GM12864 (cell line): ENCODE results near the gene DOK1.

ENCODE experiments used
- DNase-seq: peaks from one replicate; pipeline ENCODE4 v3.0.0-alpha.2; 2011; ENCODE audit warnings: low read depth
- H3K4me3 ChIP-seq: 2 replicates; pipeline ENCODE4 v1.5.1; 2011; ENCODE audit warnings: mild to moderate bottlenecking, low read depth, low read length, control low read depth
- CTCF ChIP-seq: IDR thresholded peaks from 2 replicates; pipeline ENCODE4 v1.5.1; 2011; ENCODE audit warnings: low read depth, mild to moderate bottlenecking, moderate library complexity, low read length, control low read depth, inconsistent platforms; ENCODE audit errors: missing control alignments

DOK1 gene

GRCh38 chr2:74532222-74532621 lies 22.3 kb upstream of the DOK1 start:
- H3K4me3 ChIP-seq: no peak overlapping the region
- DNase-seq: no peak
- TF ChIP-seq CTCF: peak; percentile 29

GRCh38 chr2:74533464-74533863 lies 21.1 kb upstream of the DOK1 start:
- no peak overlapping the region for H3K4me3 ChIP-seq
- TF ChIP-seq CTCF: no peak

GRCh38 chr2:74534411-74534810 lies 20.1 kb upstream of the DOK1 start:
- no peak for DNase-seq
- H3K4me3 ChIP-seq: no peak overlapping the region
- TF ChIP-seq CTCF: no peak

More at GRCh38 chr2:74533464-74533863, 21.1 kb upstream of the DOK1 start:
- DNase-seq: no peak

GRCh38 chr2:74535440-74535965 lies 19.0 kb upstream of the DOK1 start:
- H3K4me3 ChIP-seq: no peak overlapping the region
- DNase-seq: no peak
- TF ChIP-seq CTCF: no peak

- DNase-seq: no peak
Measured at GRCh38 chr2:74536166-74536950, 18.2 kb upstream of the DOK1 start.

GRCh38 chr2:74537140-74537539 lies 17.4 kb upstream of the DOK1 start:
- no peak overlapping the region for H3K4me3 ChIP-seq
- DNase-seq: no peak
- no peak for TF ChIP-seq CTCF

More at GRCh38 chr2:74536166-74536950, 18.2 kb upstream of the DOK1 start:
- H3K4me3 ChIP-seq: no peak overlapping the region
- TF ChIP-seq CTCF: no peak
